HG03060 (cell line): Measurements from ENCODE around the gene PRSS48.
"Not testable (repeated sequence)": the region's sequence is repeated elsewhere in the genome, so short reads cannot be mapped to it uniquely, and the experiment has no call there.

Experiments
- ATAC-seq: cut with Tn5 transposase; IDR thresholded peaks from one replicate; pipeline ENCODE4 v1.9.1; 2021; ENCODE audit warnings: low read depth, moderate number of reproducible peaks; ENCODE audit not compliant: unreplicated experiment

Gene PRSS48, protein sequence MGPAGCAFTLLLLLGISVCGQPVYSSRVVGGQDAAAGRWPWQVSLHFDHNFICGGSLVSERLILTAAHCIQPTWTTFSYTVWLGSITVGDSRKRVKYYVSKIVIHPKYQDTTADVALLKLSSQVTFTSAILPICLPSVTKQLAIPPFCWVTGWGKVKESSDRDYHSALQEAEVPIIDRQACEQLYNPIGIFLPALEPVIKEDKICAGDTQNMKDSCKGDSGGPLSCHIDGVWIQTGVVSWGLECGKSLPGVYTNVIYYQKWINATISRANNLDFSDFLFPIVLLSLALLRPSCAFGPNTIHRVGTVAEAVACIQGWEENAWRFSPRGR

DNA sequence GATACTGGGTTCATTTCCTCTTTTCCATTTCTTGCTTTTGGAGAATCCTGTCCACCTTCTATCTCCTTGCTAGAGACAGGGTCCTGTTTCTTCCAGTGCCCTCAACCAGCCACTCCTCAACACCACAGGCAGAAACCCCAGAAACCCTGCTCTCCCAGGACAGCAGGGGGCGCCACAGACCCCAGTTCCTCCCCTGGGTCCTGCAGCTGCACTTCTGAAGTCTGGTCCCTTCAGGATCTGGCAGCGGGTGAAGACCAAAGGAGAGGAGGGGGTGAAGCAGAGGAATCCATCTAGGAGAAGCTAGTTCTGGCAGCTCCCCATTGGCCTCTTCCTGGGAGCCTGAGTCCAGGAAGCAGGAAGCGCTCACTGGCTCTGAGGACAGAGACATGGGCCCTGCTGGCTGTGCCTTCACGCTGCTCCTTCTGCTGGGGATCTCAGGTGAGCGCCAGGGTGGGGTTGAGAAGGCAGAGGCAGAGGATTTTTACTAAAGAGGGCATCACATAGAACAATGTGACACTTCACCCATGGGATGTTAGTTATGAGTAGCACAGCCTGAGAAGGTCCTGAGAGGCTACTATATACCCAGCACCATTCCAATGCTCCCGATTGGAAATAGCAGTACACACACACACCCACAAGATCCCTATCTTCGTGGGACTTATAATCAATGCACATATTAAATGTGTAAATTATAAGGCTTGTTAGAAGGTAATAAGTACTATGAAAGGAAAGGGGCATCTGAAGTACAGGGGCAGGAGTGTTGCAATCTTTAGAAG lies at the start of gene PRSS48:
TSS of gene PRSS48 (plus strand) at position 375 of the 776 bp plus-strand sequence. CDS start at position 387, 12 bp downstream.
- ATAC-seq = no peak

DNA sequence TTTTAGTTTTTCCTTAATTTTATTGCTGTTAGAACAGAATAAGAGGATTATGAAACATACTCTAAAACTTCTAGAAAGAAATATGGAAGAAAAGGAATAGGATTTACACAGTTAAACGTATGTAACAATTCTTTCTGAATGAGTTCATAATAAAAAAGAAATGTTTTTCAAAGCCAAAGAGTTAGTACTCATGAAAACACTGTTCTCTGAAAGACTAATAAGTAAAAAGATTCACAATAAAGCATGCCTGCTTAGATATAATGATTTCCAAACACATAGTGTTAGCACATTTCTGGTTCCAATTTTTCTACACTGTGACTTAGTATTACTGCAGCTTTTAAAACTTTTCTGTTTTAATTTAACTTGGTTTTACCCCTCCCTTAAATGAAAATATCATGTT lies 49.8 kb upstream of the PRSS48 start:
- ATAC-seq = no peak

DNA sequence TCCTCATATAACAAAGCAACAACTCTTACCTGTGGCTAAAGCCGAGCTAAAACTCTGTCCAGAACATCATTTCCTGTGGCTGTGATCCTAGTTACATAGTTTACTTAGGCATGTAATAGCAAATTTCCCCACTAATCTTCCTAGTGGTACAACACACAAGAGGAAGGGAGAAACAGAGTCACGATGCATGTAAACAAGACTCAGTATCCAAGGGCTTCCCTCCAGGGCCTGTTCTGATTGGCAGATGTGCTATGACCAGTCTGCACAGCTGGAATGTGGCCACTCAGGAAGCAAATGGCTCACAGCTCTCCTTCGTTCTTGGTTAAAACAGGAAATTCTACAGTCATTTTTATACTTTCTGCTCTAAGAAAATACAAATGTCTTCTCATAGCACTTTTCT lies 49.2 kb upstream of the PRSS48 start:
- no peak for ATAC-seq

DNA sequence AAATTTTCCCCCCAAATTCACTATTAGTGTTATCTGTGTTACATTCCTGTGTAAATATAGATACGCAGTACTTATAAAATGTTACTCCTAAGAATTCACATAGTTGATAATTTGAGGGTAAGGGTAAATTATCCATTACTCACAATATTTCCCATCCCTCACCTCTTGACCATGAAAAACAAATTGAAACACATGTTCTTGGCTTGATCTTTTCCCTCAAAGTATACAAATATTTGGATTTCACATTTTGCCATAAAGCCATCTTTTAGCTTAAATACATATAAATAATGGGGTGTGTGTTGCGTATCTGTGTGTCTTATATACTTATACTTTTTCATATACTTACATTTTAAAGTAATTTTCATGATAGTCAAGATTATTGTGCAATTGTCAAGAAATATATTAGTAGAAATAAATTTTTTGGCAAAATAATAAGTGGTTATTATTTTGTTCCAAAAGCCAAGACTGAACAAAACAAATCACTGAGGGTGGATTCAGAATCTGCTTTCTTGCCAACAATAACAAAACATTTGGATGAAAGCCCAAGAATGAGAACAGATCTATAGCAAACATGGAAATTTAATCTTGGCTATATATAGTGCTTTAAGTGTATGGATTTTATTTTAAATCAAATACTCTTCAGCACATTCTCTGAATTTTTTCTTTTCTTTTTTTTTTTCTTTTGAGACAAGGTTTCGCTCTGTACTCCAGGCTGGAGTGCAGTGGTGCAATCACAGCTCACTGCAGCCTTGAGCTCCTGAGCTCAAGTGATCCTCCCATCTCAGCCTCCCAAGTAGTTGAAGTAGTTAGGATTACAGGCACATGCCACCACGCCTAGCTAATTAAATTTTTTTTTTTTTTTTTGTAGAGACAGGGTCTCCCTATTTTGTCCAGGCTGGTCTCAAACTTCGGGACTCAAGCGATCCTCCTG lies 48.5 kb upstream of the PRSS48 start:
- no peak for ATAC-seq

DNA sequence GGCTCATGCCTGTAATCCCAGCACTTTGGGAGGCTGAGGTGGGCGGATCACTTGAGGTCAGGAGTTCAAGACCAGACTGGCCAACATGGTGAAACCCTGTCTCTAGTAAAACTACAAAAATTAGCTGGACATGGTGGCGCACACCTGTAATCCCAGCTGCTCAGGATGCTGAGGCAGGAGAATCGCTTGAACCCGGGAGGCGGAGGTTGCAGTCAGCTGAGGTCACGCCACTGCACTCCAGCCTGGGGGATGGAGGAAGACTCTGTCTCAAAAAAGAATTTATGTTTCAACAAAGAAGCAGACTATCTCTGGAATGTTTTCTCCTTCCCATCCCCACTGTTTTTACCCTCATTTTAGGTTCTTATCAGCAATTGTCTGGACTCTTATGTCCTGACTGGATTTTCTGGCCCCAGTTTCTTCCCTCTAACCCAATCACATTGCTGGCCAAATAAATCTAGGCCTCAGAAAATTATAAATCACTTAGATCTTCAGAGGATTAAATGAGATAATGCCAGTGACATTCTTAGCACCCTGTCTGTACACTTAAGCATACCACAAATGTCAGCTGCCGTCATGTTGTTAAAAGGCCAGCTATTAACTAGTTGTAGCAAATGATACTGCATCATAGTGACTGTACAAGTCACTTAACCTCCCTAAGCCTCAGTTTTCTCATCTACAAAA lies 44.9 kb upstream of the PRSS48 start:
- ATAC-seq = no peak

DNA sequence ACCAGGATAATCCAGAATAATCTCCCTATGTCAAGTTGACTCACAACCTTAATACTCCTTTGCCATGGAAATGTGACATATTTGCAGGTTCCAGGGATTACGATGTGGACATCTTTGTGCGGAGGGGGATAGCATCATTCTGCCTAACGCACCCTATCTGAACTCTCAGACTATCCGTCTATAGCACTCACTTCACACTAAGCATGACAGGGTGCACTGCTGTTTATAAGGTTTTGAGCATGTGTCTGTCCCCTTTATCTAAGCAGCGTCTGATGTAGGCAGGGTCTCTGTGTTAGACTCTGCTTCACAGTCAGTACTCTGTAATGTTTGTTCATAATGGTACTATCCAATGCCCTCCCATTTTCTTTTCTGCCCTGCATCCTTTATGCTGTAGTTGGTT lies 43.4 kb upstream of the PRSS48 start:
- ATAC-seq = no peak

DNA sequence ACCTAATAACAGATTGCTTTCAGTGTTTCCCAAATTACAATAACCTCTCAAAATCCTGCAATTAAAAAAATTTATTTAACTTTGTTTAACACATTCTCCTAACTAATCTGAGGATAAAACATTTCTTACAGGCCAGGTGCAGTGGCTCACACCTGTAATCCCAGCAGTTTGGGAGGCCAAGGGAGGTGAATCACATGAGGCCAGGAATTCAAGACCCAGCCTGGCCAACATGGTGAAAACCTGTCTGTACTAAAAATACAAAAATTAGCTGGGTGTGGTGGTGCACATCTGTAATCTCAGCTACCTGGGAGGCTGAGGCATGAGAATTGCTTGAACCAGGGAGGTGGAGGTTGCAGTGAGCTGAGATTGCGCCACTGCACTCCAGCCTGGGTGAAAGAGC lies 41.6 kb upstream of the PRSS48 start:
- ATAC-seq = not testable (repeated sequence)

DNA sequence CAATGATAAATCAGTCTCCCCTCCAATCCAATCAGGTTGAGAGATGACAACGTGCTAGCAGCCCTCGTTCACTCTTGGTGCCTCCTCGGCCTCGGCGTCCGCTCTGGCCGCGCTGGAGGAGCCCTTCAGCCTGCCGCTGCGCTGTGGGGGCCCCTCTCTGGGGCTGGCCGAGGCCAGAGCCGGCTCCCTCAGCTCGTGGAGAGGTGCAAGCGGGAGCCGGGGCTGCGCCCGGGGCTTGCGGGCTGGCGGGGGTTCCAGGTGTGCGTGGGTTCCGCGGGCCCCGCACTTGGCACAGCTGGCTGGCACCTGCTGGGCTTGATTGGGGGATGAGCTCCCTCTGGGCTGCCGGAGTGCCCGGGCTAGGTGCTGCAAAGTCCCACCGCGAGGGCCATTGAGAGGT lies 40.9 kb upstream of the PRSS48 start:
- ATAC-seq = no peak

DNA sequence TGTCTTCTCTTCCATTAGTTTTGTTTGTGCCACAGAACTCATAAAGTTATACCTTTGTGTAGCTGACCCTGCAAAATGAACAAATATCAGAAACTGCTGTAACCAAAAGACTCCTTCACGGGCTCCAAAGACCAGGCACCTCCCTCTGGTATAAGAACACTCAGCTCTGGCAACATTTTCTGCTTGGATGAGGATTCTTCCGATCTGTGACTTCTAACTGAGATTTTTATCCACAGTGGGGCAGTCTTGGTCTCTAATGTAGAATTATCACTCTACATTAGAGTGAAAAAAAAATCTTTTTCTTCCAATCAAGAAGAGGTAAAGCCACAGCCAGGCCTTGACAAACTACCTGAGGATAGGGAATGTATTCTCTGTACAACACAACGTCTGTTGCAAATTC lies 38.5 kb upstream of the PRSS48 start:
- ATAC-seq = no peak

DNA sequence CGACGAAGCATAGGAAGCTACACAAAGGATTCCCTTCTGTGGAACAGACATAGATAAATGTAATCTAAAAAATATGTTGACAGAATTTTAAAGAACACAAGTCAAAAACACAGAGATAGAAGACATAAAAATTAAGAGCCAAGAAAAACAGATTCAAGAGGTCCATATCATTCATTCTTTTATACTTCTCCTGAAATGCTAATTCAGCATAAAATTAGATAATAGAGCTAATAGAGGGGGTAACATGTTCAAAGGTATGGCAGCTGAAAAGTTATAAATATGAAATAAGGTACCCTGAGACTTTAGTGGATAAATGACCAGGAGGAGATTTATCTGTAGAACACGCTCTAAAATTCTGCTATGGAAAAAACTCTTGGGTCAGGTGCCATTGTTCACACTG lies 37.4 kb upstream of the PRSS48 start:
- ATAC-seq = no peak

DNA sequence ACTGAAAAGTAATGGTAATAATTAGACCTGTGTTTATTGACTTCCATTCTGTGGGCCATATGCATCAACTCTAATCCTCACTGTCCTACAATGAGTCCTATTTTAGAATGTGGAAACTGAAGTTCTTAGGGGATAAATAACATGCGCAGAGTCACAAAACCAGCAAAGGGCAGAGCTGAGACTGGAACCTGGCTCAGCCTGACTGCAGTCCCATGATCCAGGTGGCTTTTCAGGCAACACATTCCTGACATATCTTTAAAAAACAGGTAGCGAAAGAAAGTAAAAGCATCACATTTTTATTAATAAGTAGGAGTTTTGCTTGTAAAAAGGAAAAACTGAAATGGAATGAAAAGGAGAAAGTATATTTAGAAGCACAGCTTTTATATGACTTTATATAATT lies 34.7 kb upstream of the PRSS48 start:
- no peak for ATAC-seq

DNA sequence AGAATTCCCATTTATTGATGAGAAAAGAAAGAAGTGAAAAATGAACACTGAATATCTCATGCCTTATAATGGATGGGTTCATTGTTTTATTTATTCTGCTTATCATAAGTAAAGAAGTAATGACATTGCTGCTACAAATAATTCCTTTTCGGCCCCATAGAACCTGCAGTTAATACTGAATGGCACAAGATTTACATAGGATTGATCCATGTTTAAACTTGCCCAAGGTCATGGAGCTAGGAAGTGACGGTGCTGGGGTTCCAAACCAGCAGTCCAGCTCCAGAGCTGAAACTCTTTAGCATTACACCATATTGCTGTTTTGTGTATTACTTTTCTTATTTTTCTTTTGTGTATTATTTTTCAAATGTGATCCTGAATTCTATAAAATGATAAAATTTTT lies 30.2 kb upstream of the PRSS48 start:
- no peak for ATAC-seq

DNA sequence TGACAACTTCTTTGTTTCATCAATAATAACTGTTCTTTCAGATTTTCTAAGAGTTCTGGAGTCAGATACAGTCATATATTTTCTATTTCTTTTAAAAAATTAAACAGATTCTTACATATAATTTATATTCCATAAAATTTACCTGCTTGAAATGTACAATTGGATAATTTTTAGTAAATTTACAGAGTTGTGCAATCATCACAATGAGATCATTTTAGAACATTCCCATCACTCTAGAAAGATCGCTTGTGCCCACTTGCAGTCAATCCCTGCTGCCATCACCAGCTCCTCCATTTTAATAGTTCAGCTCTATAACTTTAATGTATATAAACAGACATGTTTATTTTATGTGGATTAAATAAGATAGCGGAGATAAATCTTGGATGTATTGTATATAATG lies 29.6 kb upstream of the PRSS48 start:
- no peak for ATAC-seq

DNA sequence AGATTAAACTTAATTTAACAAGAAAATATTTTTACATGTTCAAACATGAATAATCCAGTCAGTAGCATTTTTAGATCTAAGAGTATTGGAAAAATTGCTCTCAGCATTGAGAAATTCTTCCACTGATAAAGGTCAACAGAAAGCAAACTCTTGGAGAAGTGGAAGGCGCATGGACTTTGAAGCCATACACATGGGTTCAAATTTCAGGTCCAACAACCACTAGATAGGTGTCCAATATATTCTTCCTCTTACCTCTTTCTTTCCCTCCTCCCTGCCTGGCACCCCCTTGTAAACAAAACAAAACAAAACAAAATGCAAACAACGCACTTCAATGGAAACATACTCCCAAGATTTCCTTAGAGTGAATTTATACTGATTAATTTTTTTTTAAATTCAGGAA lies 28.4 kb upstream of the PRSS48 start:
- ATAC-seq = no peak

DNA sequence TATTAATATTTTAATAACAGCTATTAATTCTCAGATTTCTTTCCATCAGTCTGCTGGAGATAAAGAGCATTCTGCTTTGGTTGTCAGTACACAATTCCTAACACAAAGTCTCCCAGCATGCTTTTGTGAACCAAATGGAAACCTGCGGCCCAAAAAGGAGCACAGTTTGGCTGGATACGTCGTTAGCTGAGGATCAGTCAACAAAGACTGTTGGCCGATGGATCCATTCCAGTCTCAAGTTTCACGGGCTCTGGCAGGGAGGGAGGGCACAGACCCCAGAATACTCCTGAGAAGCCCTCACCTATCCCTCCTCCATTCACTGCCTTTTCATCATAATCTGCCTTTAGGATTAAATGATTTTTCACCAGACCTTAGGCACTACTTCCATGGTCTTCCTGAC lies 26.3 kb upstream of the PRSS48 start:
- no peak for ATAC-seq

DNA sequence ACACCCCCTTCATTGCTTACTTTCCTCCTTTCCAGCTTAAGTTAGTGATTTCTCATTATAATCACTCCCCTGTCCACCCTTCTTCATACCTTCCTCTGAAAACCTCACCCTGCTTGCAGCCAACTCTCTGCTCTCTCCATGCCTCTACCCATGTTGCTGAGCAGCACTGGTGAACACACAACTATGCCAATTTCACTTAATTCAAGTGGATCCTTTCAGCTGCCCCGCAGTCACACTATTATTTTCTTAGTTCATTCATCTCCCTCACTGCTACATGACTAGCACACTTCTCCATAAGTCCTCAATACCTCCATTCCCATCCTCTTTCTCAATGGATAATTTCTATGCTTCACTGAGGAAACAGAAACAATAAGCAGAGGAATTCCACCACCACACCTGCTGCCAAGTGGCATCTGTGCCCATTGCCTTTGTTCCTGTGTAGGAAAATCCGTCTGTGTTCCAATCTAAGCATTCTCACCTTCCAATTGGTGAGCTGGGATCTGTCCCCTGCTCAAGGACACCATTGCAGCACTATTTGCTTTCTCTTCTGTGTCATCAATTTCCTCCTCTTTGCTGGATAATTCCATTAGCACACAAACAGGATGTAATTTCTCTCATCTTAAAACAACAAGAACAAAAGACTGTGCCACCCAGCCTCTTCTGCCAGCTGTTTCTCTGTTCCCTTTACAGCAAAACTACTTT lies 25.2 kb upstream of the PRSS48 start:
- ATAC-seq = no peak

DNA sequence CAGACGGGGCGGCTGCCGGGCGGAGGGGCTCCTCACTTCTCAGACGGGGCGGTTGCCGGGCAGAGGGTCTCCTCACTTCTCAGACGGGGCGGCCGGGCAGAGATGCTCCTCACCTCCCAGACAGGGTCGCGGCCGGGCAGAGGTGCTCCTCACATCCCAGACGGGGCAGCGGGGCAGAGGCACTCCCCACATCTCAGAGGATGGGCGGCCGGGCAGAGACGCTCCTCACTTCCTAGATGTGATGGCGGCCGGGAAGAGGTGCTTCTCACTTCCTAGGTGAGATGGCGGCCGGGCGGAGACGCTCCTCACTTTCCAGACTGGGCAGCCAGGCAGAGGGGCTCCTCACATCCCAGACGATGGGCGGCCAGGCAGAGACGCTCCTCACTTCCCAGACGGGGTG lies 21.7 kb upstream of the PRSS48 start:
- not testable (repeated sequence) for ATAC-seq

DNA sequence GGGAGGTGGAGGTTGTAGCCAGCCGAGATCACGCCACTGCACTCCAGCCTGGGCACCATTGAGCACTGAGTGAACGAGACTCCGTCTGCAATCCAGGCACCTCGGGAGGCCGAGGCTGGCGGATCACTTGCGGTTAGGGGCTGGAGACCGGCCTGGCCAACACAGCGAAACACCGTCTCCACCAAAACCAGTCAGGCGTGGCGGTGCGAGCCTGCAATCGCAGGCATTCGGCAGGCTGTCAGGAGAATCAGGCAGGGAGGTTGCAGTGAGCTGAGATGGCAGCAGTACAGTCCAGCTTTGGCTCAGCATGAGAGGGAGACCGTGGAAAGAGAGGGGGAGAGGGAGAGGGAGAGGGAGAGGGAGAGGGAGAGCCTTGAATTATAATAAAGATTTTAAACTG lies 21.3 kb upstream of the PRSS48 start:
- not testable (repeated sequence) for ATAC-seq

DNA sequence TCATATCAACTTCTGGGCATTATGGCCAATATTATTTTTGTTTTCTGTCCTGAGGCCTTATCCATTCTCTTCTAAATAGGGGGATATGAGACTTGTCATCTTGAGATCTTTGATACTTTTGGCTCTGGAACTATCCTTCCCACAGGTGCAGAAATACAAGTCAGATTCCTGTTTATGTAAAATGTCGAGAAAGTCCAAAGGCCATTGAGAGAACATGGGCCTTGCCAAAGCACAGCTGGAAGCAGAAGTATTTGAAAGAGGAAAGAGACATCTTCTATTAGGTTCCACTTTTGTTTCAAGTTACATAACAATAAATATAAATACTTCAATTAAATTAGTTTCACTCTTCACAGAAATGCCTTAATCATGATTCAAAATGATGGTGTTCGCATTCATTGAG lies 20.8 kb upstream of the PRSS48 start:
- ATAC-seq = no peak

DNA sequence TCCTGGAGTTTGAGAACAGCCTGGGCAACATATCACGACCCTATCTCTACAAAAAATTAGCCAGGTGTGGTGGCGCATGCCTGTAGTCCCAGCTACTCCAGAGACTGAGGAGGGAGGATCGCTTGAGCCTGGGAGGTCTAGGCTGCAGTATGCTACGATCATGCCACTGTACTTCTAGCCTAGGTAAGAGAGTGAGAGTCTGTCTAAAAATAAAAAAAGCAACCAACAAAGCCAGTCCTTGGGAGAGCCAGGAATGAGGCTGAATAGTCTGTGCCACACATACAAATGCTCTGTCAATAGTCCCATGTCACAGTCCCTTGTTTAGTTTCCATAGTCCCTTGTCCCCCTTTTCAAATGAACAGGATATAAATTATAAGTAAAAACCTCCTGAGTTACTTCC lies 19.3 kb upstream of the PRSS48 start:
- ATAC-seq = no peak
